OCI-LY1 (cell line): ENCODE measurements around the gene GPAM.
"Not testable (repeated sequence)": the region's sequence is repeated elsewhere in the genome, so short reads cannot be mapped to it uniquely, and the experiment has no call there.

ENCODE experiments used
- H2AFZ ChIP-seq: fragments of 200-600 bp; sonication (generic), shearing (Covaris generic); 2 replicates; pipeline ENCODE4 v1.6.0; 2014; ENCODE audit warnings: antibody characterized with exemption, mild to moderate bottlenecking, low read length
- H3F3A ChIP-seq: fragments of 200-600 bp; sonication (generic), shearing (Covaris generic); 2 replicates; pipeline ENCODE4 v1.6.0; 2014; ENCODE audit warnings: mild to moderate bottlenecking, antibody characterized with exemption, low read length, moderate library complexity; ENCODE audit not compliant: insufficient read depth
- H3K27ac ChIP-seq: fragments of 200-600 bp; sonication (generic); 2 replicates; pipeline ENCODE4 v1.5.1; 2014; ENCODE audit warnings: low read length, mixed run types, mild to moderate bottlenecking, low read depth; ENCODE audit not compliant: poor library complexity, severe bottlenecking
- H3K27me3 ChIP-seq: fragments of 200-600 bp; sonication (generic); 2 replicates; pipeline ENCODE4 v1.6.0; 2014; ENCODE audit warnings: antibody characterized with exemption, mild to moderate bottlenecking, low read length, moderate library complexity; ENCODE audit not compliant: insufficient read depth
- H3K36me3 ChIP-seq: fragments of 200-600 bp; sonication (generic); 2 replicates; pipeline ENCODE4 v1.6.1; 2014; ENCODE audit warnings: mild to moderate bottlenecking, antibody characterized with exemption, low read length, moderate library complexity, mixed read lengths; ENCODE audit not compliant: insufficient read depth
- H3K4me1 ChIP-seq: fragments of 200-600 bp; sonication (generic); 2 replicates; pipeline ENCODE4 v1.5.1; 2014; ENCODE audit warnings: mild to moderate bottlenecking, low read length, moderate library complexity; ENCODE audit not compliant: insufficient read depth, severe bottlenecking
- H3K4me2 ChIP-seq: fragments of 200-600 bp; sonication (generic), shearing (Covaris generic); 2 replicates; pipeline ENCODE4 v1.6.1; 2014; ENCODE audit warnings: low read length
- H3K4me3 ChIP-seq: fragments of 200-600 bp; sonication (generic); 2 replicates; pipeline ENCODE4 v1.5.1; 2014; ENCODE audit warnings: low read length, low read depth, mild to moderate bottlenecking, mixed read lengths; ENCODE audit not compliant: poor library complexity, severe bottlenecking
- H3K79me2 ChIP-seq: fragments of 200-600 bp; shearing (Covaris generic); 2 replicates; pipeline ENCODE4 v1.6.1; 2016; ENCODE audit warnings: mixed run types, low read length, mixed read lengths; ENCODE audit not compliant: insufficient read depth
- H3K9ac ChIP-seq: fragments of 200-600 bp; sonication (generic), shearing (Covaris generic); 2 replicates; pipeline ENCODE4 v1.6.1; 2014; ENCODE audit warnings: mild to moderate bottlenecking, low read length, mixed read lengths
- H3K9me2 ChIP-seq: fragments of 200-600 bp; sonication (generic), shearing (Covaris generic); 2 replicates; pipeline ENCODE4 v1.6.1; 2014; ENCODE audit warnings: low read depth, mild to moderate bottlenecking, low read length, mixed read lengths
- H3K9me3 ChIP-seq: fragments of 200-600 bp; shearing (Covaris generic); 2 replicates; pipeline ENCODE4 v1.6.1; 2014; ENCODE audit warnings: low read length, mixed read lengths
- H4K20me1 ChIP-seq: fragments of 200-600 bp; sonication (generic), shearing (Covaris generic); 2 replicates; pipeline ENCODE4 v1.6.0; 2016; ENCODE audit warnings: mild to moderate bottlenecking, low read length; ENCODE audit not compliant: insufficient read depth
- EZH2 ChIP-seq: fragments of 200-600 bp; sonication (generic), shearing (Covaris generic); IDR thresholded peaks from 2 replicates; pipeline ENCODE4 v1.8.0; 2017; ENCODE audit warnings: borderline replicate concordance, mixed run types, mild to moderate bottlenecking, antibody characterized with exemption, low read length, moderate library complexity, mixed read lengths
- TF ChIP-seq, protein P1 (sequence below): fragments of 200-600 bp; sonication (generic), shearing (Covaris generic); IDR thresholded peaks from 2 replicates; pipeline ENCODE4 v1.5.1; 2017; ENCODE audit warnings: mild to moderate bottlenecking, antibody characterized with exemption, low read length, moderate library complexity, mixed read lengths

Gene GPAM

DNA sequence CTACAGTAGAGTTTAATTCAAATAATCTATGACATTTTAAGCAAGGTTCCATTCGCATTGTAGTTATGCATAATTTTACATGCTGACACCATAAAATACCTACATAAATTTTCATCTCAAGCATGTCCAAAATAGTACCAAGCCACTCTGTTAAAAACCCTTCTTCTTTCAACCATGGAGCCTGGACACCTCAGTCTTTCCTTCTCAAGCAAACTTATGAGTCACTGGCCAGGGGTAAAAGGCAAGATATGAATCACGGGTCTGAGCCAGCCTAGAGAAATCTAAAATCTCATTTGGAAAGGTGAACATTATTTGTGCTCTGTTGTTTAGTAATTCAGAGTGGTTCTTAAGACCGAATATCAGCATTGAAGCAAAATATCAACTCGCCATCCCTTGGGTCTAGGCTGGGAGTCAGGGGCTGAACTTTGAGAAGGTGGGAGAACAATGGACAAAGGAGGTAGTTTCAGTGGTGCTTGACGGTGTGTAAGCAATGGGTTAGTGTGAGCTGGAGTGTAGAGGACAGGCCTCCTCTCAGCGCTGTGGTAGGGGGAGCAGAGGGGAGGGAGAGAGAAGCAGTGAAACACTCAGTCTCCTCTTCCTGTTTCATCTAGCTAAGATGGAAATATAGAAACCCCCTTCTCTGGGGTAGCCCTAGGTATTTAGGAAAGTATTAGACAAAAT lies 19.1 kb upstream of the GPAM start:
- Histone ChIP-seq H2AFZ (no peak overlapping the region), H4K20me1 (no peaks in the 10 kb centered on the region), H3K27ac (no peak overlapping the region), H3K9me3 (no peaks in the 10 kb centered on the region), H3K9ac (no peak overlapping the region), H3K9me2 (no peaks in the 10 kb centered on the region), H3K4me1 (no peaks in the 10 kb centered on the region), H3K79me2 (no peaks in the 10 kb centered on the region), H3K4me3 (no peak overlapping the region), H3F3A (no peaks in the 10 kb centered on the region; the same call in 1 of the 2 replicates), H3K27me3 (no peaks in the 10 kb centered on the region), H3K36me3 (no peaks in the 10 kb centered on the region), H3K4me2 (no peak overlapping the region)
- no peak for TF ChIP-seq EZH2
- TF ChIP-seq, protein P1, sequence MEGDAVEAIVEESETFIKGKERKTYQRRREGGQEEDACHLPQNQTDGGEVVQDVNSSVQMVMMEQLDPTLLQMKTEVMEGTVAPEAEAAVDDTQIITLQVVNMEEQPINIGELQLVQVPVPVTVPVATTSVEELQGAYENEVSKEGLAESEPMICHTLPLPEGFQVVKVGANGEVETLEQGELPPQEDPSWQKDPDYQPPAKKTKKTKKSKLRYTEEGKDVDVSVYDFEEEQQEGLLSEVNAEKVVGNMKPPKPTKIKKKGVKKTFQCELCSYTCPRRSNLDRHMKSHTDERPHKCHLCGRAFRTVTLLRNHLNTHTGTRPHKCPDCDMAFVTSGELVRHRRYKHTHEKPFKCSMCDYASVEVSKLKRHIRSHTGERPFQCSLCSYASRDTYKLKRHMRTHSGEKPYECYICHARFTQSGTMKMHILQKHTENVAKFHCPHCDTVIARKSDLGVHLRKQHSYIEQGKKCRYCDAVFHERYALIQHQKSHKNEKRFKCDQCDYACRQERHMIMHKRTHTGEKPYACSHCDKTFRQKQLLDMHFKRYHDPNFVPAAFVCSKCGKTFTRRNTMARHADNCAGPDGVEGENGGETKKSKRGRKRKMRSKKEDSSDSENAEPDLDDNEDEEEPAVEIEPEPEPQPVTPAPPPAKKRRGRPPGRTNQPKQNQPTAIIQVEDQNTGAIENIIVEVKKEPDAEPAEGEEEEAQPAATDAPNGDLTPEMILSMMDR, result no peak

DNA sequence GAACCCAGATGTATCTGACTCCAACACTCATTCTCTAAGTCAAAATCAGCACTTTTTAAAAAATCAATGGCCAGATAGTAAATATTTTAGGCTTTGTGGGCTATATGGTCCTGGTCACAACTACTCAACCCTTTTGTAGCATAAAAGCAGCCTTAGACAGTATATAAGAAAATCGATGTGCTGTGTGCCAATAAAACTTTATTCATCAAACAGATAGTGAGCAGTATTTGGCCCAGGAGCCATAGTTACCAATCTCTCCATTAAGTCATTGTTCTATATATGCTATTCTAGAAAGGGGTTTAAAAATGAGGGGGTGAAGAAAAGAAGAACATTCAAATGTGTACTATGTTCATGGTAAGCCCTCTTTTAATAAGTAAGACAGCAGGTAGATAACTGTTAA lies 18.5 kb upstream of the GPAM start:
- Histone ChIP-seq H2AFZ (no peak overlapping the region), H3K27ac (no peak overlapping the region), H3K9me3 (no peaks in the 10 kb centered on the region), H3K27me3 (no peaks in the 10 kb centered on the region), H4K20me1 (no peaks in the 10 kb centered on the region), H3K9ac (no peak overlapping the region), H3K9me2 (no peaks in the 10 kb centered on the region), H3F3A (no peaks in the 10 kb centered on the region; the same call in 1 of the 2 replicates), H3K36me3 (no peaks in the 10 kb centered on the region), H3K79me2 (no peaks in the 10 kb centered on the region), H3K4me3 (no peak overlapping the region), H3K4me2 (no peak overlapping the region), H3K4me1 (no peaks in the 10 kb centered on the region)
- TF ChIP-seq EZH2, result no peak
- TF ChIP-seq, protein P1, result no peak

DNA sequence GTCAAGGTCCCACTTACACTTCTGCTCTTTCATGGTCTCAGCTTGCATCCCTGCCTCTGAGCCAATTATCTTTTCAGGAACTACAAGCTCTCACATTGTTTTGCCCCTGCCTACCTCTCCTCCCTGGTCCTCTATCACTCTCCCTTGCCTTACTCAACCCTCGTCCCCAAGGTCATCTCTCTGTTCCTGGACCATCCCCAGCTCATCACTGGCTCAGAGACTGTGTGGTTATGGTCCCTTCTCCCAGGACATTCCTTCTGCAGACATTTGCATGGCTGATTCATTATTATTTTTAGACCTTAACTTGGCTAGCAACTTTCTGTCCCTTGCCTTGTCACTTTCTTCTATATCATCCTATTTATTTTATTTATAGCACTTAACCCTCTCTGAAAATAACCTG lies 17.8 kb upstream of the GPAM start:
- Histone ChIP-seq H2AFZ (no peak overlapping the region), H3K9me2 (no peaks in the 10 kb centered on the region), H3K9me3 (no peaks in the 10 kb centered on the region), H3K27ac (no peak overlapping the region), H3K9ac (no peak overlapping the region), H3K79me2 (no peaks in the 10 kb centered on the region), H4K20me1 (no peaks in the 10 kb centered on the region), H3K4me3 (no peak overlapping the region), H3F3A (no peaks in the 10 kb centered on the region; the same call in 1 of the 2 replicates), H3K36me3 (no peaks in the 10 kb centered on the region), H3K4me2 (no peak overlapping the region), H3K4me1 (no peaks in the 10 kb centered on the region), H3K27me3 (no peaks in the 10 kb centered on the region)
- no peak for TF ChIP-seq EZH2
- TF ChIP-seq, protein P1, result no peak

DNA sequence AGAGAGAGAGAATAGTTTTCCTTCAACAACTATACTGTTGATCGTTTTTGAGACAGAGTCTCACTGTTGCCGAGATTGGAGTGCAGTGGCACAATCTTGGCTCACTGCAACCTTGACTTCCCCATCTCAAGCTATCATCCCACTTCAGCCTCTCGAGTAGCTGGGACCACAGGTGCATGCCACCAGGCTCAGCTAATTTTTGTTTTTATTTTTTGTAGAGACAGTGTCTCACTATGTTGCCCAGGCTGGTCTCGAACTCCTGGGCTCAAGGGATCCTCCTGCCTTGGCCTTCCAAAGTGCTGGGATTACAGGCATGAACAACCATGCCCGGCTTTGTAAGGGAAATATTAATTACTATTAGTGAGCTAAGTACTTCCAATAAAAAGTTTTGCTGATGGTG lies 16.7 kb upstream of the GPAM start:
- not testable (repeated sequence) for H3K4me3 ChIP-seq, H3K79me2 ChIP-seq

DNA sequence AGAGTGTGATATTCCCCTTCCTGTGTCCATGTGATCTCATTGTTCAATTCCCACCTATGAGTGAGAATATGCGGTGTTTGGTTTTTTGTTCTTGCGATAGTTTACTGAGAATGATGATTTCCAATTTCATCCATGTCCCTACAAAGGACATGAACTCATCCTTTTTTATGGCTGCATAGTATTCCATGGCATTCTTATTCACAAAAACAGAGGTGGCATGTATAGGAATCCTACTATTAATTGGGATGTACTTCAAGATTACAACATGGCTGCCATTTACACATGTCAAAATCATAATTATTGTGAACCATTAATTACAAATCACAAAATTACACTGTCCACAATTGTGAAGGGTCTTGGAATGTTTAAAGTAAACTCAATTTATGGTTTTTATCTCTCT lies 14.1 kb upstream of the GPAM start:
- not testable (repeated sequence) for H3F3A ChIP-seq, H3K9me3 ChIP-seq, H3K4me1 ChIP-seq, H4K20me1 ChIP-seq, H3K27ac ChIP-seq, H2AFZ ChIP-seq, H3K4me2 ChIP-seq, H3K79me2 ChIP-seq, H3K36me3 ChIP-seq, H3K9ac ChIP-seq, H3K4me3 ChIP-seq, H3K27me3 ChIP-seq, H3K9me2 ChIP-seq

More for the DNA sequence above, 16.7 kb upstream of the GPAM start:
- H3K27ac ChIP-seq, H3K9ac ChIP-seq, H3K4me2 ChIP-seq, H3K4me1 ChIP-seq, H3F3A ChIP-seq, H3K27me3 ChIP-seq, H3K9me3 ChIP-seq, H2AFZ ChIP-seq, H4K20me1 ChIP-seq, H3K36me3 ChIP-seq, H3K9me2 ChIP-seq: not testable (repeated sequence)
